Measurements from ENCODE around the gene ARID5B. TPM values are rescaled to one million over a fixed set of nuclear protein-coding genes. Genes with fewer than 3 reads are reported as not detected.

The ARID5B gene
- total and polyA plus RNA-seq, 2 donors (not counting 1 experiment from before 2014, with no cell fraction given) = 22.4 to 237 TPM

GRCh38 chr10:61983255-61983654, 81.8 kb downstream of the ARID5B start:
- Histone ChIP-seq H3K9ac (ENCODE audit: low read length) (no peak overlapping the region), H3K4me3 (ENCODE audit: control extremely low read depth in 1 of 5, extremely low read depth in 1 of 5, insufficient read depth in 1 of 5, low read depth in 2 of 5, low read length in 4 of 5) (no peak overlapping the region), H3K79me2 (ENCODE audit: control insufficient read depth, insufficient read depth, low read length) (peaks cover 88% of the 10 kb centered on the region), H3K4me1 (ENCODE audit: control insufficient read depth in 2 of 2, insufficient read depth in 2 of 2, low read length in 2 of 2) (peaks cover 44 to 57% of the 10 kb centered on the region in 2 donors), H3K36me3 (replicated peaks in 1 of 2; ENCODE audit: control extremely low read depth in 1 of 2, control insufficient read depth in 1 of 2, extremely low read depth in 1 of 2, insufficient read depth in 2 of 2, low read length in 1 of 2) (peaks cover 6 to 36% of the 10 kb centered on the region in 2 experiments), H4K20me1 (ENCODE audit: control insufficient read depth, insufficient read depth, low read length, poor library complexity, severe bottlenecking) (peaks cover 3% of the 10 kb centered on the region), H3K27me3 (replicated peaks in 1 of 4; ENCODE audit: control extremely low read depth in 1 of 4, control insufficient read depth in 3 of 4, insufficient read depth in 4 of 4, low read length in 3 of 4) (no peaks in the 10 kb centered on the region), H2AFZ (ENCODE audit: insufficient read depth, low read depth, low read length, poor library complexity, severe bottlenecking) (no peak overlapping the region), H3K4me2 (replicated peaks; ENCODE audit: low read depth, low read length, poor library complexity, severe bottlenecking) (no peak overlapping the region), H3K27ac (ENCODE audit: low read length in 2 of 2) (peak overlapping the region in 1 of 2 donors; percentile 64), H3K9me3 (ENCODE audit: control extremely low read depth in 1 of 3, control insufficient read depth in 2 of 3, insufficient read depth in 1 of 3, low read length in 2 of 3) (no peaks in the 10 kb centered on the region)
- intact Hi-C loops (cut with micrococcal nuclease) = no loop called here
- Mint-ChIP-seq H3K27me3 (no peaks in the 10 kb centered on the region), H3K4me3 (no peak overlapping the region), H3K4me1 (peaks cover 87% of the 10 kb centered on the region), H3K9me3 (ENCODE audit: insufficient read depth) (no peaks in the 10 kb centered on the region), H3K27ac (peak overlapping the region; percentile 24)
- DNase-seq (no peak), ATAC-seq (ENCODE audit: low read depth) (no peak)
- ChIA-PET CTCF (interaction anchor here (1.7 kb wide), 1 partner anchor 38 kb away, joined by 4 read pairs; no protein-coding TSS in a partner anchor), POLR2A (interaction anchor here (0.7 kb wide), 1 partner anchor 87 kb away, joined by 3 read pairs; no protein-coding TSS in a partner anchor)
- 100% methylated on average over 2 of the region's 4 CpGs for WGBS (ENCODE audit: insufficient coverage)
- TF ChIP-seq, protein P1, sequence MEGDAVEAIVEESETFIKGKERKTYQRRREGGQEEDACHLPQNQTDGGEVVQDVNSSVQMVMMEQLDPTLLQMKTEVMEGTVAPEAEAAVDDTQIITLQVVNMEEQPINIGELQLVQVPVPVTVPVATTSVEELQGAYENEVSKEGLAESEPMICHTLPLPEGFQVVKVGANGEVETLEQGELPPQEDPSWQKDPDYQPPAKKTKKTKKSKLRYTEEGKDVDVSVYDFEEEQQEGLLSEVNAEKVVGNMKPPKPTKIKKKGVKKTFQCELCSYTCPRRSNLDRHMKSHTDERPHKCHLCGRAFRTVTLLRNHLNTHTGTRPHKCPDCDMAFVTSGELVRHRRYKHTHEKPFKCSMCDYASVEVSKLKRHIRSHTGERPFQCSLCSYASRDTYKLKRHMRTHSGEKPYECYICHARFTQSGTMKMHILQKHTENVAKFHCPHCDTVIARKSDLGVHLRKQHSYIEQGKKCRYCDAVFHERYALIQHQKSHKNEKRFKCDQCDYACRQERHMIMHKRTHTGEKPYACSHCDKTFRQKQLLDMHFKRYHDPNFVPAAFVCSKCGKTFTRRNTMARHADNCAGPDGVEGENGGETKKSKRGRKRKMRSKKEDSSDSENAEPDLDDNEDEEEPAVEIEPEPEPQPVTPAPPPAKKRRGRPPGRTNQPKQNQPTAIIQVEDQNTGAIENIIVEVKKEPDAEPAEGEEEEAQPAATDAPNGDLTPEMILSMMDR (IDR thresholded peaks at IDR 0.05) = no peak
- TF ChIP-seq EZH2 (IDR thresholded peaks at IDR 0.05; ENCODE audit: borderline replicate concordance, insufficient read depth, low read depth, low read length, poor library complexity, severe bottlenecking) = no peak

DNA sequence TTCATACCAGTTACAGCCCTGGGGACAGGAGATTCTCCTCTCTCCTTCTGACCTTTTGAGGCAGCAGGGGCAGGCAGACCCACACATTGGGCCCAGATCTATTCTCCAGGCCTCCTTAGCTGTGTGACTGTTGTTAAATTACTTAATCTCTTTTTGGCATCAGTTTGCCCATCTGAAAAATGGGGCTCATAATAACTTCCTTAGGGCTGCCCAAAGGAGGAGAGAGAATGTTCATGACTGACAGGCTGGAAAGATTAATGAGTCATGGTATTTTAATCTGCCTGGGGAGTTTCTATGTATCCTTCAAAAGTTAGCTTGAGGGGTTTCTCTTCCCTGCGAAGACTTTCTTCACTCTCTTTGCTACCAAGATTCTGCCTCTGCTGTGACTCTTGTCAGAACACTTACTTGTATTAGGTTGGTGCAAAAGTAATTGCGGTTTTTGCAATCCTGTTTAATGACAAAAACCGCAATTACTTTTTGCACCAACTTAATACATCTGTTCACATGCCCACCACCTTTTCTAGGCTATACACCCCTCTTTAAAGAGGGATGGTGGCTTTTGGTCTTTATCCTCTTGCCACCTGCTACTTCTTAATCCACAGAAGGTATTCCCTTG, 83.4 kb downstream of the ARID5B start:
- Mint-ChIP-seq H3K4me1 (peaks cover 85% of the 10 kb centered on the region), H3K4me3 (no peak overlapping the region), H3K27me3 (no peaks in the 10 kb centered on the region), H3K27ac (peak overlapping the region; percentile 99), H3K9me3 (ENCODE audit: insufficient read depth) (no peaks in the 10 kb centered on the region)
- Histone ChIP-seq H4K20me1 (ENCODE audit: control insufficient read depth, insufficient read depth, low read length, poor library complexity, severe bottlenecking) (peaks cover 3% of the 10 kb centered on the region), H3K27me3 (replicated peaks in 1 of 4; ENCODE audit: control extremely low read depth in 1 of 4, control insufficient read depth in 3 of 4, insufficient read depth in 4 of 4, low read length in 3 of 4) (no peaks in the 10 kb centered on the region), H3K4me2 (replicated peaks; ENCODE audit: low read depth, low read length, poor library complexity, severe bottlenecking) (no peak overlapping the region), H2AFZ (ENCODE audit: insufficient read depth, low read depth, low read length, poor library complexity, severe bottlenecking) (no peak overlapping the region), H3K4me1 (ENCODE audit: control insufficient read depth in 2 of 2, insufficient read depth in 2 of 2, low read length in 2 of 2) (peaks cover 40 to 55% of the 10 kb centered on the region in 2 donors), H3K4me3 (ENCODE audit: control extremely low read depth in 1 of 5, extremely low read depth in 1 of 5, insufficient read depth in 1 of 5, low read depth in 2 of 5, low read length in 4 of 5) (no peak overlapping the region), H3K27ac (ENCODE audit: low read length in 2 of 2) (peak overlapping the region; percentile 22 to 84), H3K9ac (ENCODE audit: low read length) (no peak overlapping the region), H3K9me3 (ENCODE audit: control extremely low read depth in 1 of 3, control insufficient read depth in 2 of 3, insufficient read depth in 1 of 3, low read length in 2 of 3) (no peaks in the 10 kb centered on the region), H3K79me2 (ENCODE audit: control insufficient read depth, insufficient read depth, low read length) (peaks cover 94% of the 10 kb centered on the region), H3K36me3 (replicated peaks in 1 of 2; ENCODE audit: control extremely low read depth in 1 of 2, control insufficient read depth in 1 of 2, extremely low read depth in 1 of 2, insufficient read depth in 2 of 2, low read length in 1 of 2) (peaks cover 9 to 38% of the 10 kb centered on the region in 2 experiments)
- no peak for TF ChIP-seq EZH2 (IDR thresholded peaks at IDR 0.05; ENCODE audit: borderline replicate concordance, insufficient read depth, low read depth, low read length, poor library complexity, severe bottlenecking)
- TF ChIP-seq, protein P1 (IDR thresholded peaks at IDR 0.05) = no peak
- DNase-seq (no peak), ATAC-seq (ENCODE audit: low read depth) (no peak)
- ChIA-PET CTCF (interaction anchor here (1.3 to 1.7 kb wide), 2 partner anchors 37 to 54 kb away, joined by 3 to 4 read pairs; no protein-coding TSS in a partner anchor), POLR2A (no interaction called here)
- intact Hi-C loops (cut with micrococcal nuclease) = no loop called here
- no CpG with 5 or more reads among the region's 3 CpGs for WGBS (ENCODE audit: insufficient coverage)

Data from B cell (primary cell).